ENCODE measurements around the gene XKR8.

- TF ChIP-seq, protein P1, sequence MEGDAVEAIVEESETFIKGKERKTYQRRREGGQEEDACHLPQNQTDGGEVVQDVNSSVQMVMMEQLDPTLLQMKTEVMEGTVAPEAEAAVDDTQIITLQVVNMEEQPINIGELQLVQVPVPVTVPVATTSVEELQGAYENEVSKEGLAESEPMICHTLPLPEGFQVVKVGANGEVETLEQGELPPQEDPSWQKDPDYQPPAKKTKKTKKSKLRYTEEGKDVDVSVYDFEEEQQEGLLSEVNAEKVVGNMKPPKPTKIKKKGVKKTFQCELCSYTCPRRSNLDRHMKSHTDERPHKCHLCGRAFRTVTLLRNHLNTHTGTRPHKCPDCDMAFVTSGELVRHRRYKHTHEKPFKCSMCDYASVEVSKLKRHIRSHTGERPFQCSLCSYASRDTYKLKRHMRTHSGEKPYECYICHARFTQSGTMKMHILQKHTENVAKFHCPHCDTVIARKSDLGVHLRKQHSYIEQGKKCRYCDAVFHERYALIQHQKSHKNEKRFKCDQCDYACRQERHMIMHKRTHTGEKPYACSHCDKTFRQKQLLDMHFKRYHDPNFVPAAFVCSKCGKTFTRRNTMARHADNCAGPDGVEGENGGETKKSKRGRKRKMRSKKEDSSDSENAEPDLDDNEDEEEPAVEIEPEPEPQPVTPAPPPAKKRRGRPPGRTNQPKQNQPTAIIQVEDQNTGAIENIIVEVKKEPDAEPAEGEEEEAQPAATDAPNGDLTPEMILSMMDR (IDR thresholded peaks at IDR 0.05; ENCODE audit: low read depth, low read length) = no peak
- TF ChIP-seq EZH2phosphoT487 (IDR thresholded peaks at IDR 0.05; ENCODE audit: low read depth) = no peak
Observed at GRCh38 chr1:27940870-27941560, 18.8 kb upstream of the XKR8 start.

All from OCI-LY3 (cell line).